ENCODE measurements around the gene KAT2A. TPM values are rescaled to one million over a fixed set of nuclear protein-coding genes. Genes with fewer than 3 reads are reported as not detected.

Gene KAT2A
- polyA plus RNA-seq, 1 donor (not counting 4 experiments of a cell fraction or from before 2014, with no cell fraction given) = 28.2 TPM

DNA sequence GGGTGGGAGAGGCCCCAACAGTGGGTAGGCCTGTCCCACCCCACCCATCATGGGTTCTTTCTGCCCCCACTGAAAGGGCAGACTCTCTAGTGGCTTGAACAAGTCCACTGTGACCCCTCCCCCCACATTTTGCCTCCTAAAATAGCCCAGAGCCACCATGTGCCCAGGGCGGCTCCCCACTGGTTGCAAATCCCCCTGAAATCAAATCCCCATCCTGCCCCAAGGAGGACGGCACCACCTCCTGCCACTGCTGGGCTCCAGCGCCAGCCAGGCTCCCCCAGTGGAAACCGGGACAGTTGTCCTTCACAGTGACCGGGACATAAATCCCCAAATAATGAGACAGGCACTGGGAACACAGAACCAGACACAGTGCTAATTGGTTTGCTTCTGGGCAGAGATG lies 43.4 kb downstream of the KAT2A start:
- DNase-seq (ENCODE audit: low read depth, low spot score) (no peak), FAIRE-seq (no peak)
- Histone ChIP-seq H3K27me3 (ENCODE audit: control insufficient read depth, extremely low read depth, insufficient read depth, low read length) (peaks cover 13% of the 10 kb centered on the region), H4K20me1 (ENCODE audit: control insufficient read depth, extremely low read depth, insufficient read depth, low read length) (no peaks in the 10 kb centered on the region), H3K4me3 (ENCODE audit: control insufficient read depth in 2 of 3, extremely low read depth in 1 of 3, insufficient read depth in 2 of 3, low read depth in 1 of 3, low read length in 3 of 3) (no peak overlapping the region), H3K4me1 (ENCODE audit: control insufficient read depth, extremely low read depth, insufficient read depth, low read length) (no peaks in the 10 kb centered on the region), H3K27ac (ENCODE audit: control insufficient read depth, insufficient read depth, low read length) (no peak overlapping the region), H3K36me3 (ENCODE audit: control insufficient read depth in 2 of 2, extremely low read depth in 1 of 2, insufficient read depth in 2 of 2, low read length in 2 of 2) (no peaks in the 10 kb centered on the region), H3K4me2 (ENCODE audit: control insufficient read depth, extremely low read depth, insufficient read depth, low read depth, low read length) (no peak overlapping the region), H2AFZ (ENCODE audit: control insufficient read depth, low read length) (no peak overlapping the region), H3K9ac (ENCODE audit: control insufficient read depth, extremely low read depth, insufficient read depth, low read length) (no peak overlapping the region), H3K79me2 (ENCODE audit: control insufficient read depth, insufficient read depth, low read length) (no peaks in the 10 kb centered on the region), H3K9me1 (ENCODE audit: control insufficient read depth, extremely low read depth, insufficient read depth, low read length) (no peaks in the 10 kb centered on the region), H3K9me3 (ENCODE audit: control insufficient read depth, low read depth, low read length) (no peaks in the 10 kb centered on the region)
- dilution Hi-C loops (cut with MboI; ENCODE audit: extremely low pct_ligation_motif_present, low sequenced_read_pairs) = no loop called here
- TF ChIP-seq, protein P1, sequence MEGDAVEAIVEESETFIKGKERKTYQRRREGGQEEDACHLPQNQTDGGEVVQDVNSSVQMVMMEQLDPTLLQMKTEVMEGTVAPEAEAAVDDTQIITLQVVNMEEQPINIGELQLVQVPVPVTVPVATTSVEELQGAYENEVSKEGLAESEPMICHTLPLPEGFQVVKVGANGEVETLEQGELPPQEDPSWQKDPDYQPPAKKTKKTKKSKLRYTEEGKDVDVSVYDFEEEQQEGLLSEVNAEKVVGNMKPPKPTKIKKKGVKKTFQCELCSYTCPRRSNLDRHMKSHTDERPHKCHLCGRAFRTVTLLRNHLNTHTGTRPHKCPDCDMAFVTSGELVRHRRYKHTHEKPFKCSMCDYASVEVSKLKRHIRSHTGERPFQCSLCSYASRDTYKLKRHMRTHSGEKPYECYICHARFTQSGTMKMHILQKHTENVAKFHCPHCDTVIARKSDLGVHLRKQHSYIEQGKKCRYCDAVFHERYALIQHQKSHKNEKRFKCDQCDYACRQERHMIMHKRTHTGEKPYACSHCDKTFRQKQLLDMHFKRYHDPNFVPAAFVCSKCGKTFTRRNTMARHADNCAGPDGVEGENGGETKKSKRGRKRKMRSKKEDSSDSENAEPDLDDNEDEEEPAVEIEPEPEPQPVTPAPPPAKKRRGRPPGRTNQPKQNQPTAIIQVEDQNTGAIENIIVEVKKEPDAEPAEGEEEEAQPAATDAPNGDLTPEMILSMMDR (optimal IDR thresholded peaks at IDR 0.05 in 1 of 3, IDR thresholded peaks at IDR 0.05 in 1 of 3, conservative IDR thresholded peaks at IDR 0.05 in 1 of 3; ENCODE audit: extremely low read depth in 1 of 3, insufficient read depth in 2 of 3, low read length in 3 of 3) = no peak
- TF ChIP-seq EZH2 (IDR thresholded peaks at IDR 0.05; ENCODE audit: low read length) = no peak

DNA sequence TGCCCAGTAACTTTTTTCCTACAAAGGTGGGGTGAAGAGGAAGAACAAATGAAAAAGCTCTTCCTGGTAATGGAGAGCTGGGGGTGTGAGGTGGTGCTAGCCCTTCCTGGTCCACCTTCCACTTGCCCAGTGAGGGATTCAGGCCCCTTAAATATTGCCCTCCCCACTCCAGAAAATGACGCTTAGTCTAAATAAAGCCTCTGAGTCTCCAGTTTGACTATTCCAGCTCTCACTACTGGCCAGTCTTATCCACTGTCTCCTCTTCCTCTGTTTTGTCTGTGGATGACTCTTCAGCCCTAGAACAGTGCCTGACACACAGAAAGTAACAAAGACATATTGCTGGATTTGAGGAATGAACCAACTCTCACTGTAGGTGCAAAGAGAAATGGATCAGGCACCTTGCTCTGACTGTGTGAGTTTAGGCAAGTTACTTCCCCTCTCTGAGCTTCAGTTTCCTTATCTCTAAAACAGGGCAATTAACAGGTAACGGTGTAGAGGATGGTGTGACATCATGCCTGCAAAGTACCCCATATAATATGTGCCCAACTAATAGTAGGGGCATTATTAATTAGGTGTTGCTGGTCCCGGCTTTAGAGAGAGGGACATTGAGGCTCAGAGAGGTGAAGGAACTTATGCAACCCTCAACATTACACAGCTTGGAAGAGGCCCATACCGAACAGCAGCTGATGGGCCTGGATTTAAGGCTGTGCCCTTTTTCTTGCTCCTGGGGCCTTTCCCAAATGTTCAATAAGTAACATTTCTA lies 44.2 kb downstream of the KAT2A start:
- no peaks in the 10 kb centered on the region for H4K20me1 ChIP-seq (ENCODE audit: control insufficient read depth, extremely low read depth, insufficient read depth, low read length)
- dilution Hi-C loops (cut with MboI; ENCODE audit: extremely low pct_ligation_motif_present, low sequenced_read_pairs) = no loop called here
- no peaks in the 10 kb centered on the region for H3K4me1 ChIP-seq (ENCODE audit: control insufficient read depth, extremely low read depth, insufficient read depth, low read length)
- no peak for FAIRE-seq
- no peak for TF ChIP-seq EZH2 (IDR thresholded peaks at IDR 0.05; ENCODE audit: low read length)
- TF ChIP-seq, protein P1 (optimal IDR thresholded peaks at IDR 0.05 in 1 of 3, IDR thresholded peaks at IDR 0.05 in 1 of 3, conservative IDR thresholded peaks at IDR 0.05 in 1 of 3; ENCODE audit: extremely low read depth in 1 of 3, insufficient read depth in 2 of 3, low read length in 3 of 3) = no peak
- no peak overlapping the region for H3K4me3 ChIP-seq (ENCODE audit: control insufficient read depth in 2 of 3, extremely low read depth in 1 of 3, insufficient read depth in 2 of 3, low read depth in 1 of 3, low read length in 3 of 3)
- peaks cover 20% of the 10 kb centered on the region for H3K27me3 ChIP-seq (ENCODE audit: control insufficient read depth, extremely low read depth, insufficient read depth, low read length)
- H3K9me3 ChIP-seq (ENCODE audit: control insufficient read depth, low read depth, low read length) = no peaks in the 10 kb centered on the region
- no peak overlapping the region for H3K9ac ChIP-seq (ENCODE audit: control insufficient read depth, extremely low read depth, insufficient read depth, low read length)
- no peaks in the 10 kb centered on the region for H3K36me3 ChIP-seq (ENCODE audit: control insufficient read depth in 2 of 2, extremely low read depth in 1 of 2, insufficient read depth in 2 of 2, low read length in 2 of 2)
- no peak overlapping the region for H2AFZ ChIP-seq (ENCODE audit: control insufficient read depth, low read length)
- H3K27ac ChIP-seq (ENCODE audit: control insufficient read depth, insufficient read depth, low read length) = no peak overlapping the region
- DNase-seq (ENCODE audit: low read depth, low spot score) = no peak
- no peaks in the 10 kb centered on the region for H3K79me2 ChIP-seq (ENCODE audit: control insufficient read depth, insufficient read depth, low read length)
- H3K4me2 ChIP-seq (ENCODE audit: control insufficient read depth, extremely low read depth, insufficient read depth, low read depth, low read length) = no peak overlapping the region
- no peaks in the 10 kb centered on the region for H3K9me1 ChIP-seq (ENCODE audit: control insufficient read depth, extremely low read depth, insufficient read depth, low read length)

All from keratinocyte (primary cell).